Smooth muscle cell (in vitro differentiated cells): ENCODE results near the gene GP1BA. TPM values are rescaled to one million over a fixed set of nuclear protein-coding genes. Genes with fewer than 3 reads are reported as not detected.

Experiments used
- DNase-seq: peaks from one replicate; lab custom pipeline; 2025; ENCODE audit not compliant: unreplicated experiment; lab: John Stamatoyannopoulos, UW
- H2AFZ ChIP-seq: fragments of 200-600 bp; sonication (generic); 2 replicates; pipeline ENCODE4 v1.6.0; 2016; ENCODE audit warnings: antibody characterized with exemption, low read depth, mild to moderate bottlenecking
- H3F3A ChIP-seq: fragments of 200-600 bp; sonication (generic); 2 replicates; pipeline ENCODE4 v1.6.0; 2017; ENCODE audit warnings: antibody characterized with exemption, low read depth
- H3K27ac ChIP-seq: fragments of 200-600 bp; sonication (generic); 2 replicates; pipeline ENCODE4 v1.5.1; 2016; ENCODE audit warnings: low read depth, mild to moderate bottlenecking
- H3K27me3 ChIP-seq: fragments of 200-600 bp; sonication (generic); 2 replicates; pipeline ENCODE4 v1.6.1; 2016; ENCODE audit warnings: low read depth, mild to moderate bottlenecking
- H3K36me3 ChIP-seq: fragments of 200-600 bp; sonication (generic); 2 replicates; pipeline ENCODE4 v1.5.1; 2016; ENCODE audit warnings: low read depth
- H3K4me1 ChIP-seq: fragments of 200-600 bp; sonication (generic); 2 replicates; pipeline ENCODE4 v1.5.1; 2016; ENCODE audit warnings: low read depth
- H3K4me2 ChIP-seq: fragments of 200-600 bp; sonication (generic); 2 replicates; pipeline ENCODE4 v1.6.0; 2016; ENCODE audit warnings: mild to moderate bottlenecking
- H3K4me3 ChIP-seq: fragments of 200-600 bp; sonication (generic); 2 replicates; pipeline ENCODE4 v1.5.1; 2016; ENCODE audit warnings: mild to moderate bottlenecking
- H3K79me2 ChIP-seq: fragments of 200-600 bp; sonication (generic); 2 replicates; pipeline ENCODE4 v1.6.0; 2016; ENCODE audit warnings: low read depth, mild to moderate bottlenecking
- H3K9ac ChIP-seq: fragments of 200-600 bp; sonication (generic); 2 replicates; pipeline ENCODE4 v1.6.0; 2016; ENCODE audit warnings: low read depth
- H3K9me3 ChIP-seq: fragments of 200-600 bp; sonication (generic); replicated peaks from 2 replicates; pipeline ENCODE4 v1.5.1; 2016; ENCODE audit warnings: low read depth
- H4K20me1 ChIP-seq: fragments of 200-600 bp; sonication (generic); 2 replicates; pipeline ENCODE4 v1.6.0; 2016; ENCODE audit warnings: low read depth
- WGBS: methylation state at CpG from one replicate; pipeline ENCODE4 v1.1.7; 2016; ENCODE audit warnings: low lambda C conversion rate; 5-methylcytosine and 5-hydroxymethylcytosine counted together
- polyA plus RNA-seq: library from polyadenylated mRNA; unstranded; fragments of >200 nt; fragmentation: Nextera tagmentation; extraction: Ambion mirVana; gene quantifications from 2 replicates; pipeline ENCODE4 v1.2.1, GENCODE V29; 2016
- total RNA-seq: library from RNA; depleted of rRNA; stranded (reverse); fragments of >200 nt; gene quantifications from 2 replicates; pipeline ENCODE4 v1.2.3, GENCODE V29; 2014
- TF ChIP-seq, protein P1 (sequence below): fragments of 200-600 bp; sonication (generic); IDR thresholded peaks from 2 replicates; pipeline ENCODE4 v1.5.1; 2017; ENCODE audit warnings: borderline replicate concordance, mild to moderate bottlenecking, antibody characterized with exemption; ENCODE audit not compliant: insufficient read depth, poor library complexity, severe bottlenecking

The GP1BA gene
- total and polyA plus RNA-seq, 2 experiments from 2014 or later = 0.07 TPM; not detected in 1

DNA sequence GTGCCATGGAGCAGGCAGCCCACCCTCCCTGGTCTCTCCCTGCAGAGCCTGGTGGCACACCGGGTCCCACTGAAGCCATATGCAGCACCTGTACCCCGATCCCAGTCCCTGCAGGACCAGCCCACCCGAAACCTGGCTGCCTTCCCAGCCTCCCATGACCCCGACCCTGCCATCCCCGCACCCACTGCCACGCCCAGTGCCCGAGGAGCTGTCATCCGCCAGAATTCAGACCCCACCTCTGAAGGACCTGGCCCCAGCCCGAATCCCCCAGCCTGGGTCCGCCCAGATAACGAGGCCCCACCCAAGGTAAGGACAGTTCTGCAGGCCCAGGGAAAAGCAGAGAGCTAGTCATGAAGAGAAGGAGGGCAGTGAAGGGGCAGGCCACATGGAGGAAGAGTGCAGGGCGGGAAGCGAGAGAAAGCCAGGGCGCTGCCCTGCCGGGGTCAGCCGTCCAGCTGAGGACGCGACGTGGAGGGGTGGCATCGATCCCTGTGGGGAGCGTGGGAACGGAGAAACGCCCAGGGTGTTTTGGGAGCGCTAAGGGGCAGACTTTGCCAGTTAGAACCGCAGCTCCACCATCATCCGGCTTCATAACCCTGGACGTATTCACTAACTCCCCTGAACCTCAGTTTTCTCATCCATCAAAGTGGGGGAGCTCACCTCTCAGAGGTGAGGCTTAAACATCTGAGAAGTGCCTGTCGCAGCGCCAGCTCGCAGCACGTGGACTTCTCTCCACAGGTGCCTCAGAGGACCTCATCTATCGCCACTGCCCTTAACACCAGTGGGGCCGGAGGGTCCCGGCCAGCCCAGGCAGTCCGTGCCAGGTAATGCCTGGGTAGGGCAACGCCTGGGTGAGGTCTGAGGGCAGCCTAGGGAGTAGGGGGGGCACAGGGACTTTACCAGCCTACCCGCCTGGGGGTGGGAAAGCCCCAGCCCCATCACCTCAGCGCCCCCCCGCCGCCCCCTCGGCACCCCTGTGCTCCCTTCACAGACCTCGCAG, 40.4 kb upstream of the GP1BA start:
- Histone ChIP-seq H2AFZ (no peak overlapping the region), H3K36me3 (no peaks in the 10 kb centered on the region), H3K9me3 (no peaks in the 10 kb centered on the region), H3K27ac (no peak overlapping the region), H3K4me3 (no peak overlapping the region), H4K20me1 (no peaks in the 10 kb centered on the region), H3K27me3 (no peaks in the 10 kb centered on the region), H3K79me2 (no peaks in the 10 kb centered on the region), H3K4me1 (no peaks in the 10 kb centered on the region), H3K4me2 (no peak overlapping the region), H3K9ac (no peak overlapping the region), H3F3A (no peaks in the 10 kb centered on the region)
- TF ChIP-seq, protein P1, sequence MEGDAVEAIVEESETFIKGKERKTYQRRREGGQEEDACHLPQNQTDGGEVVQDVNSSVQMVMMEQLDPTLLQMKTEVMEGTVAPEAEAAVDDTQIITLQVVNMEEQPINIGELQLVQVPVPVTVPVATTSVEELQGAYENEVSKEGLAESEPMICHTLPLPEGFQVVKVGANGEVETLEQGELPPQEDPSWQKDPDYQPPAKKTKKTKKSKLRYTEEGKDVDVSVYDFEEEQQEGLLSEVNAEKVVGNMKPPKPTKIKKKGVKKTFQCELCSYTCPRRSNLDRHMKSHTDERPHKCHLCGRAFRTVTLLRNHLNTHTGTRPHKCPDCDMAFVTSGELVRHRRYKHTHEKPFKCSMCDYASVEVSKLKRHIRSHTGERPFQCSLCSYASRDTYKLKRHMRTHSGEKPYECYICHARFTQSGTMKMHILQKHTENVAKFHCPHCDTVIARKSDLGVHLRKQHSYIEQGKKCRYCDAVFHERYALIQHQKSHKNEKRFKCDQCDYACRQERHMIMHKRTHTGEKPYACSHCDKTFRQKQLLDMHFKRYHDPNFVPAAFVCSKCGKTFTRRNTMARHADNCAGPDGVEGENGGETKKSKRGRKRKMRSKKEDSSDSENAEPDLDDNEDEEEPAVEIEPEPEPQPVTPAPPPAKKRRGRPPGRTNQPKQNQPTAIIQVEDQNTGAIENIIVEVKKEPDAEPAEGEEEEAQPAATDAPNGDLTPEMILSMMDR = no peak
- 97% methylated on average over 36 of the region's 42 CpGs for WGBS
- DNase-seq = no peak

DNA sequence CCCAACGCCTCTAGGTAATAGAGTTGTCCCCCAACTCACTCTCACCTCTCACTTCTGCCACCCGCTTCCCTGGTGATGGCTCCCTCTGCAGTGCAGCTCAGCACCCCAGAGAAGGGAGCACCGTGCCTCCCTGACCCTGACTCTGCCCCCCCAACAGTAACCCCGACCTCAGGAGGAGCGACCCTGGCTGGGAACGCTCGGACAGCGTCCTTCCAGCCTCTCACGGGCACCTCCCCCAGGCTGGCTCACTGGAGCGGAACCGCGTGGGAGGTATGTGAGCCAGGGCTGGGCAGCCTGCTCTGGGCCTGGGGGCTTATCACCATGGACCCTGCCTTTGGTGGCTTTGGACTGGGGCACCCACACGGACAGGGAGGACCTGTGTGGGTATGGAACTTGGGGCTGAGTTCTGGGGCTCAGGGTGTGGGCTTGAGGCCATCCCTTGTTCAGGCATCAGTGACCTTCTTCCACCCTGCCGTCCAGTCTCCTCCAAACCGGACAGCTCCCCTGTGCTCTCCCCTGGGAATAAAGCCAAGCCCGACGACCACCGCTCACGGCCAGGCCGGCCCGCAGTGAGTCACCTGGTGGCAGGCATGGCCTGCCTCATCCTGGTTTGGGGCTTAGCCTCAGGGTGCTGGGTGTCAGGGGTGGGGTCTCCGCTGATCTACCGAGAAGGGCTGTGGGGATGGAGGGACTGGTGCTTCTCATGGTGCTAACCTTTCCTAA, 39.4 kb upstream of the GP1BA start:
- Histone ChIP-seq H3K27ac (no peak overlapping the region), H3F3A (no peaks in the 10 kb centered on the region), H3K9ac (no peak overlapping the region), H3K36me3 (no peaks in the 10 kb centered on the region), H3K9me3 (no peaks in the 10 kb centered on the region), H3K27me3 (no peaks in the 10 kb centered on the region), H3K4me1 (no peaks in the 10 kb centered on the region), H3K4me2 (no peak overlapping the region), H3K4me3 (no peak overlapping the region), H3K79me2 (no peaks in the 10 kb centered on the region), H4K20me1 (no peaks in the 10 kb centered on the region), H2AFZ (no peak overlapping the region)
- 91% methylated on average over 23 of the region's 23 CpGs for WGBS
- TF ChIP-seq, protein P1 = no peak
- DNase-seq = no peak

- TF ChIP-seq, protein P1 = no peak
- Histone ChIP-seq H3F3A (no peaks in the 10 kb centered on the region), H2AFZ (no peak overlapping the region), H3K27ac (no peak overlapping the region), H4K20me1 (no peaks in the 10 kb centered on the region), H3K4me3 (no peak overlapping the region), H3K9me3 (no peaks in the 10 kb centered on the region), H3K4me2 (no peak overlapping the region), H3K9ac (no peak overlapping the region), H3K27me3 (no peaks in the 10 kb centered on the region), H3K4me1 (no peaks in the 10 kb centered on the region), H3K79me2 (no peaks in the 10 kb centered on the region), H3K36me3 (no peaks in the 10 kb centered on the region)
- DNase-seq = no peak
- WGBS = 97% methylated on average over 18 of the region's 18 CpGs
Measured at GRCh38 chr17:4893272-4893671, 38.8 kb upstream of the GP1BA start.
